ENCODE measurements around the gene RBFOX1.

RBFOX1 gene

DNA sequence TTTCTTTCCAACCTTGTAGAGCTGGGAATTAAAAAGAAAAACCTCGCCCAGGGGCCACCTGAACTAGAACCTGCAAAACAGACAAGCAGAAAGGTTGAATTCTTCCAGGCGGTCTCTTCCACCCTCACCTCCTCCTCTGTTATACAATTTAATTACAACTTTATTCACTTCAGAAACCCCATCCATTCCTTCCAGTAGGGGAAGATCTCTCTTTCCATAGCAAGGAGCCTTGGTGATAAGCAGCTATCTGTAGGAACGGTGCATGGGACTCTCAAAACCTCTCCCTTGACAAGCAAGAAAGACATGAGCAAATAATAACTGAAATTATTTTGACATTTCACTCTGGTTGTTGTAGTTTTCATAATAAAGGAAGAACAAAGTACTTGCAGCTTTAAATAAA lies 176.0 kb downstream of the RBFOX1 start:
- FAIRE-seq (no peak), DNase-seq (ENCODE audit: insufficient read length, low spot score) (no peak)

DNA sequence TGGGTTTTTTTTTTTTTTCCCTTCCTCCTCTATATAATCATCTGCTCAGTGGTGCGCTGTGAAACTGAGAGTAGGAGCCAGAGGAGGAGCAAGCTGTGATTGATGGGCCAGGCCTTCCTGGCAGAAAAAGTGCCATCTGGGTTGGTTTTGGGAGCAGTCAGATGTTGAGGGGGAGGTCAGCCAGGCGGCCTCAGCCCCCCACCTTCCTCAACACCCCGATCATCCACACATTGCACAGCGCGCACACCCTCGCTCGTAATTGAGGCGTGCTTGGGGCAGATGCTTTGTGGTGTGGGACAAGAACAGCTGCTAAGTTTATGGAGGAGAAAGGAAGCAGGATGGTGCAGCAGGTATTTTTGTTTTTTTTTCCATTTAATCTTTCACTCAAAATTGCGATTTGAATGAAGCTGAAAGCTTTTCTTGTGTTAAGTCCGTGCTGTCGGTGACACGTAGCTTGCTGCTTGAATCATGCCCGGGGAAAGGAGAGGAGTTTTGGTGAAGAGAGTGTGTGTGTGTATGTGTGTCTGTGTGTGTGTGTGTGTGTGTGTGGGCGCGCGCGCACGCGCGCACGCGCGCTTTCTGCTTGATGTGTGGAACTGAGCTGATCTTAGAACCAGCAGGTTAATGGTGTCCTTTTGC lies 177.4 kb downstream of the RBFOX1 start:
- DNase-seq (ENCODE audit: insufficient read length, low spot score) = no peak
- FAIRE-seq = no peak

DNA sequence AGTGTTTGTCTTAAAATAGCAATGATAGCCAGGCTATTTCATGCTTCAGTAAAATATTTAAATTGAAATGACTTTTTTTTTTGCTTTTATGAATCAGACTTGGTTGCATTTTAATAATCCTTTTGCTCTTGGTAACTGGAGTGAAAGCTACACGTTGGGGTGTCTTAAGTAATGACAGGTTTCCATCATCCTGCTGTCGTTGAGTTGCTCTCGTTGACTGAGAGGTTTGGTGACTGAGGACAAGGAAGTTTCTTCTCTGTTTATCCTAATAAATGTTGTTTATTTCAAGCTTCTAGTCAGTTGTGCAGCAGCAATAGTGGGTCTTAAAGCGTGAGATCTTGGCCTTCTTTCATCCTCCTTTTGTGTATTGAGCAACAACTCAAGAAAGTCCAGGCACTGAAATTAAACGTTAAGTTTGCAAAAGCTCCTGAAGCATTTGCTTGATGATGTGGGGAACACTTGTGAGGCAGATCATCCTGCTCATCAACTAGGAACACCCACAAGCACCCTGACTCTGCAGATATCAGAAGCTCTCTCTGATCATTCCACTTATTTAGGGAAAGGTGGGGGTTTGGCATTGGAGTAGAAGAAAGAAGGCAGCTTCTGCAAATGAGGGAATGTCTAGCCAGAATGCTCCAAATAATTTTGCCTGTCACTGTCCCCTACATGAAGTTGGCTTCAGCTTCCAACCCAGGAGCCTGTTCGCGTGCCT lies 179.1 kb downstream of the RBFOX1 start:
- DNase-seq (ENCODE audit: insufficient read length, low spot score) (no peak), FAIRE-seq (no peak)

DNA sequence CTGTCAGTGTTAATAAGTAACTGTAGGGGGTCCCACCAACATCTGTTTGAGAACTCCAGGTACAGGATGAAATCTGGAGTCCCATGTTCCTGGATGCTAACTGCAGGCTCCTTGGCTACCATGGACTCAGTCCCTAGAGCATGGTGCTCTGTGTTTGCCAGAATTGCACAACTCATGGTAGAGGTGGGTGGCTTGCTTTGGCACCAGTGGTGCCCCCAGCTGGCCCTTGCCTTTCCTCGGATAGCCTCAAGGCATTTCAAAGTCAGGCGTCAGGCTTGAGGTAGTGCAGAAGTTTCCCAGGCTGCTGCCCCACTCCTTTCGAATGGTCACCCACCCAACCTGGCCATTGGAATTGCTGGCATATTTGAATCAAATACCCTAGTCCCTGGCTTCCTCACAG lies 179.9 kb downstream of the RBFOX1 start:
- FAIRE-seq (no peak), DNase-seq (ENCODE audit: insufficient read length, low spot score) (no peak)

DNA sequence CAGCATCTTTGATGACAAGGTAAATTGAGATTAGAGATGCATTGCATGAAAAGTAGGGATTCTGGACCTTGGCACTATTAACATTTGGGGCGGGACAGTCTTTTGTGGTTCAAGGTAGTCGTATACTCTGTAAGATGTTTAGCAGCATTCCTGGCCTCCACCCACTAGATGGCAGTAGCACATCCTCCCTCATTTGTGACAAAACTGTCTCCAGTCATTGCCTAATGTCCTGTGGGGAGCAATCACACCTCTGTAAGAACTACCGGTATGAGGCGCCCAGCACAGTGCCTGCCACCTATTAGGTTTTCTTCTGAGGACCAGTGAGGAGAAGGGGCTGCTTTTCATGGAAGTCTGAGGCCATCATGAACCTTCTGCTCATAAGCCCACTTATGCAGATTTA lies 180.8 kb downstream of the RBFOX1 start:
- DNase-seq (ENCODE audit: insufficient read length, low spot score) (no peak), FAIRE-seq (no peak)

DNA sequence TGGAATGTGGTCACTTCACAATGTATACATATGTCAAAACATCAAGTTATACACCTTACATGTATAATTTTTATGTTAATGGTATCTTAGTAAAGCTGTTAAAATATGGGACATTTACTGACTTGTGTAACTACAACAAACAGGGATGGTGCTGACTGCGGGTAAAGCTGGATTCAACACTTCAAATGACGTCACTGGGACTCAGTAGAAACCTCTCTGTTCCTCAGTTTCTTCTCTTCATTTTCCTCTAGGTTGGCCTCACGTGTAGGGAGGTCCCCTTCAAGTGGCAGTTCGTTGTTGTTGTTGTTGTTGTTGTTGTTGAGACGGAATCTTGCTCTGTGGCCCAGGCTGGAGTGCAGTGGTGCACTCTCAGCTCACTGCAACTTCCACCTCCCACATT lies 182.9 kb downstream of the RBFOX1 start:
- FAIRE-seq = no peak

DNA sequence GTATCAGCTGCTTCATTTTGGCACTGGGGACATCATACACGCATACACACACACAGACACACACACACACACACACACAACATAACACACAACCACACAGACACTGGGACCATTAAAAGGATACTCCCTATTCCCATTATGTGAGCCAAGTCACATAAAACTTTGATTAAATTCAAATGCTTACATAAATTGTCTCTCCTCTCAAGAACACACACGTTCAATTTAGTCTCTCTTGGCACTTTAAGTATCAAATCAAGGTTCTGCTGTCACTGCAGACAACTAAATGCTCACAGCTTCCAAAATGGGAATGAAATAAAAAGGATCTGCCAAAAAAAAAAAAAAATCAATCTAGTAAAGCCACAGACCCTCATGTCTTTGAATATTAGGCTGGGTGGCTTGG lies 184.9 kb downstream of the RBFOX1 start:
- FAIRE-seq (no peak), DNase-seq (ENCODE audit: insufficient read length, low spot score) (no peak)

More for the DNA sequence above, 182.9 kb downstream of the RBFOX1 start:
- no peak for DNase-seq (ENCODE audit: insufficient read length, low spot score)

DNA sequence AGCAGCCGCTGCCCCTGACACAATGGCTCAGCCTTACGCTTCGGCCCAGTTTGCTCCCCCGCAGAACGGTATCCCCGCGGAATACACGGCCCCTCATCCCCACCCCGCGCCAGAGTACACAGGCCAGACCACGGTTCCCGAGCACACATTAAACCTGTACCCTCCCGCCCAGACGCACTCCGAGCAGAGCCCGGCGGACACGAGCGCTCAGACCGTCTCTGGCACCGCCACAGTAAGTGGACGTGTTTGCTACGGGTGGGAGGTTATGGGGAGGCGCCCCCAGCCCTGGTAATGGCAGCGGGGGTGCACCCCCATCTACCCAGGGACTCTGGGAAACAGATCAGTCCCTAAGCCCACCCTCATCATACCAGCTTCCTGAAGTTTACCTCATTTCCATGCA lies 185.5 kb downstream of the RBFOX1 start:
- FAIRE-seq = no peak
- DNase-seq (ENCODE audit: insufficient read length, low spot score) = no peak

DNA sequence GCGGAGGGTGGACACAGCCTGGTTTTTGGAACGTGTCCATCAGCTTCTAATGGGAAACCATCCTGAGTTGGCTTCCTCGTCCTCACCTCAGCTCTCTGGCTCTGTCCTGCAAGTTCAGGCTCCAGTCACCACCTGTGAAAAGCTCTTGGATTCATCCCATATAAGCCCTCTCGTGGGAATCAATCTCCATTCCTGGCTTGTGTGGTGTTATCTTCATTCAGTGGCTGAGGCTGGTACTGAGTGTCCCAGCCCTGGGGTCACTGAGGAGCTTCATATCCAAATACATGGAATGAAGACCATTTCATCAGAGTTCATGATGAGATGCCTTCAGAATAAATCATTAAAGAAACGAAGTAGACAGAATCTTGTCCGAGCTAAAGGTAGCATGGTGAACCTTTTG lies 189.2 kb downstream of the RBFOX1 start:
- DNase-seq (ENCODE audit: insufficient read length, low spot score) (no peak), FAIRE-seq (no peak)

DNA sequence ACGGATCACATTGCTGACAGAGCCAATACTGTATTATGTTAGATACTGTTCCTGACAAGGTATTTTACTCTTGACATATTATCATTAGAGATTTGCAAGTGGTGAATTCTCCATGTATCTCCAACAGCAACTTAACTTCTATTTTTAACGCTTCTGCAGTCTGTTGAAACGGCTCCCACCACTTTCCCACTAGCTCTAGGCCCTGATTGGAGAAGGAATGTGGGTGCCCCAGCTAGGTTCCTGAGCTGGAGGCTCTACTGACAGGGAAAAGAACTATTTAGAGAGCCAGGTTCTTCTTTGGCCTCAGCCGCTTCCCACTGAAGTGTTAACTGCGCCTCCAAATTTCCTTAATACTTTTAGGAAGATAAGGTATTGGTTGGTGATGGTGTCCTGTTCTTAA lies 191.8 kb downstream of the RBFOX1 start:
- FAIRE-seq (no peak), DNase-seq (ENCODE audit: insufficient read length, low spot score) (no peak)

DNA sequence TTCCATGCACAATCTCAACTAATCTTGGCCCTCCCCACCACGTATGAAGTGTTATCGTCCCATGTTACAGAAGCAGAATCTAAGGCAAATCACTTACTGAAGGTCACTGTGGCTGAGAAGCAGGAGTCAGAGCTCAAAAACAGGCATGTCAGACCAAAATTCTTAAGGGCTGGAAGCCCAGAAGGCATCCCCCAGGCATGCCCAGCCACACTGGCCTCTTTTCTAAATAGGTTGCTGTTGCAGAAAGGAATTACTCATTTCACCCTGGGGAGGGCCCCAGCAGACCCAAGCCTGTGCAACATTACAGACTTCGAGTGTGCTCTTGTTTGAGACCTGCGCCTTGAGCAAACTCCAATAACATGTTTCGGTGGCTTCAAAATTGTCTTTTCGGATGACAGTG lies 194.1 kb downstream of the RBFOX1 start:
- FAIRE-seq = no peak
- DNase-seq (ENCODE audit: insufficient read length, low spot score) = no peak

DNA sequence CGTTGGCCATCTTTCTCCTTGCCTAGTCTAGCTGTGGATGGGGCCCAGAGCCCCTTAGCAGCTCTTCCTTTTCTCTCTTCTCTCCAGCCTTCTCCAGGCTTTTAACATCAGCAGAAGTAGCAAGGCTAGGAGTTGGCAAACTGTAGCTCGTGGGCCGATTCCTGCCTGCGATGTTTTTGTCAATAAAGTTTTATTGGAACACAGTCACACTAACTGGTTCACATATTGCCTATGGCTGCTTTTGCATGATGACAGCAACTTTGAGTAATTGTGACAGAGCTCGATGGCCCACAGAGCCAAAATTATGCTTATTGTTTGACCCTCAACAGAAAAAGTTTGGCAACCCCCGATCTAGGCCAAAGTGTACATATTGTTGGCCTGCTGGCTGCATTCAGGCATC lies 199.9 kb downstream of the RBFOX1 start:
- DNase-seq (ENCODE audit: insufficient read length, low spot score) (no peak), FAIRE-seq (no peak)

DNA sequence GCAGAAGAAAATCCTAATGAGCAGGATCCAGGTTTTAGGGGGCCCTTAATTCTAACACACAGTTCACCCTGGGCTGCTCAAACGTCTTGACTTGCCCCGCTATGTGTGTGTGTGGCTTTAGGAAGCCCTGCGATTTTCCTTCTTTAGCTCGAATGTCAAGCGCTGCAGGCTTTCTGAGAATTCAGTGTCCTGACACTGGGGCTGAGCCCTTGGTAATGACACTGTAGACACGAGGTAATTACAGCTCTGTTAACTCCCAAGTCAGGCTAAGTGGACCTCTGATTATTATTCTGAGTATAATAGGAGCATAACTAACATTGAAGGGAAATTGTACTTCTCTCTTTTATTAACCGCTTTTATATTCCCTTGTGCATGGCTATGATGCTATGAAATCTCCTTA lies 202.1 kb downstream of the RBFOX1 start:
- DNase-seq (ENCODE audit: insufficient read length, low spot score) = no peak

DNA sequence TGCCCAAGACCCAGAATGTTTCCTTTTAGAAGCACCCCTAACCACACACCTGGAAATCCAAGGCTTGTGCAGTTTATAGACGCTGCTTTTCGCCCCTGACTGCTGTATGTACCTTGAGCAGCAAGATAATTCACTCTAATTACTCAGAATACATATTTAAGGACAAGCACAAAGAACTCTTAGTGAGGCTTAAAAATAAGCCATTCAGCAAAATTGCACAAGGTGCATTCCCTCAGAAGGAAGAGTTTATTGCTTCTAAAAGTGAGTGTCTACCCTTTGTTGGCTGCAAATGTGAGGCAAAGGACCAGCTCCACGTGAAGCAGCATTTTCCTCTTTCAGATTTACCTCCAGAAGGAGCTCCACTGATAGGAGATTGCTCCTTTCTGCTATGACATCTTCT lies 208.4 kb downstream of the RBFOX1 start:
- DNase-seq (ENCODE audit: insufficient read length, low spot score) (no peak), FAIRE-seq (no peak)

More for the DNA sequence above, 202.1 kb downstream of the RBFOX1 start:
- FAIRE-seq = no peak

DNA sequence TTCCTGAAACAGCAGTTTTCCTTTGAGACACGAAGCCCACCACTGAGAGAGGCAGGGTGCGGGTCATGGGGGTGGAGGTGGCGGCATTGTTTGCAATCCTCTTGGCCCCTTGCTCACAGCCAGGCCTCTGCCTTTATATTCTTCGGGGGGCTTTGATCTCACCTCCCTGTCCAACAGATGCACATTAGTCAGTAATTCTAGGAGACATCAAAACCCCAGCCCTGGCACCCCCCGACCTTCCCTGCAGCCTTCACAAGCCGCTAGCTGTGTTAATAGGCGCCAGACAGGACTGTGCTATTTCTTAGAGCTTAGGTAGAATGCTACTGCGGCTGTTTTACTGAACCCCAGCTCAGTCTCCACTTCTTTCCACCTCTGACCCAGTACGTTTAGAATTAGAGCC lies 212.6 kb downstream of the RBFOX1 start:
- no peak for FAIRE-seq
- DNase-seq (ENCODE audit: insufficient read length, low spot score) = no peak

DNA sequence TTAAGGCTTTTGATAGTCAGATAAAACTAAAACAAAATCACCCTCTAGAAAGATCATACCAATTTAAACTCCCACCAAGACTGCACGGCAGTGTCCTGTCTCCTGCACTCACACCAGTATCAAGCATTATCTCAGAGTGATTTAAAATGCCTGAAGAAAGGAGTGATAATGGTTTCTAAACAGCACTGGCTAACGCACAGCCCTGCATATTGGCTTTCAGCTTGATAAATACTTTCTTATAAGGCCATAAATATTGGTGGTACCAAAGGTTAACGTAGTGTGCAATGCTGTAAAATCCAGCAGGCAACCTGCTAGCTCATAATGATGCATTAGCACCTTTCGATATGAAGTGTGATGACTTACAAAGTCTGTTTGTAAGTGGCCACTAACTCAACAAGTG lies 214.3 kb downstream of the RBFOX1 start:
- DNase-seq (ENCODE audit: insufficient read length, low spot score) (no peak), FAIRE-seq (no peak)

DNA sequence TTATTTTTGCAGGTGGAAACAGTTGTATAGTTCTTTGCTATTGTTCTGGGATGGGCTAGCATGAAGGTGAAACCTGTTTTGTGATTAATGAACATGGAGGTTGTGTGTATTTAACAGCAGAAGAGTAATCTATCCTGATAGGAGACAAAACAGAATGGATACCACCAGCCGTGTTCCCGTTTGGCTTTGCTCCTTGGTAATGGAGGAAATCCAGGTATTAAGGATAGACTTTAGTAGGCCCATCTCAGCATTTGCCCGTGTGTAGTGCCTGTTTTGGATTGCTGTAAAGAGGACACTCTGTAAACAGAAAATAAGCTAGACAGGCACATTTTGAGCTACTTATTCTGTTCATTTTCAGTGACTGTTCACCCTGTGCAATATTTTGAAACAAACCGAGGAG lies 215.1 kb downstream of the RBFOX1 start:
- DNase-seq (ENCODE audit: insufficient read length, low spot score) (no peak), FAIRE-seq (no peak)

DNA sequence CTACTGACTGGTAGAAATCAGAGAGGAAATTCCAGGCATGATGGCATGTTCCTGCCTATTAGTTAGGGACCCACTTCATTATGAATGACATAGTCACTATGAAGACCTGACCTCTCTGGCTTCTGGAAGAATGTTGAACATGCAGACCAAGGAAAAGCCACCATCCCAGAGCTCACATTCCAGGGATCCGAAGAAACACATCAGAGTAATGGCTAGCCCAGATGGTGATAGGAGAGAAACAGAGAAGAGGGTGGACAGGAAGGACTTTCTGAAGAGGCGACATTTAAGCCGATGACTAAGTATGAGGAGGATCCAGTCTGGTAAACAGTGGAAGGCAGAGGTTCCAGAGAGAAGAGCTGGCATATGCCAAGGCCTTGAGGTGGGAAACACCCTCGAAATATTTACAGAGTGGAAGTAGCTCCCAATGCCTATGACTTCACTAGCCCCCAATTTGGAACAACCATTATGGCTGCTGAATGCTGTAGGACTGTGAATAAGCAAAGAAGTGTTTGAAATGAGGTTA lies 216.2 kb downstream of the RBFOX1 start:
- DNase-seq (ENCODE audit: insufficient read length, low spot score) (no peak), FAIRE-seq (no peak)

DNA sequence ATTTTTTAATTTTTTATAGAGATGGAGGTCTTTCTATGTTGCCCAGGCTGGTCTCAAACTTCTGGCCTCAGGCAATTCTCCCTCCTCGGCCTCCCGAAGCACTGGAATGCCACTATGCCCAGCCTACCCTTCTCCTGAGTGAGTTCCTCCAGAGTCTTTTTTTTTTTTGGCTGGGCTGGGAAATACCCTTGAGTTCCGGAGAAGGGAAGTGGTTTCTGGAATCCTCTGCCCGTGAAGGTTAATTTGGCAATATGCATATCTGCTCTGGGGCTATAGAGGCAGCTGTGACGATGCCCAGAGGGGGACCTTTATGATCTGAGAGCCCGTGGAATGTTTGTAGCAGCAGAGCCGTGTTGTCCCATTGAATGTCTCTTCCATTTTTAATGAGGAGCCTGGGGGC lies 217.5 kb downstream of the RBFOX1 start:
- no peak for FAIRE-seq
- DNase-seq (ENCODE audit: insufficient read length, low spot score) = no peak

DNA sequence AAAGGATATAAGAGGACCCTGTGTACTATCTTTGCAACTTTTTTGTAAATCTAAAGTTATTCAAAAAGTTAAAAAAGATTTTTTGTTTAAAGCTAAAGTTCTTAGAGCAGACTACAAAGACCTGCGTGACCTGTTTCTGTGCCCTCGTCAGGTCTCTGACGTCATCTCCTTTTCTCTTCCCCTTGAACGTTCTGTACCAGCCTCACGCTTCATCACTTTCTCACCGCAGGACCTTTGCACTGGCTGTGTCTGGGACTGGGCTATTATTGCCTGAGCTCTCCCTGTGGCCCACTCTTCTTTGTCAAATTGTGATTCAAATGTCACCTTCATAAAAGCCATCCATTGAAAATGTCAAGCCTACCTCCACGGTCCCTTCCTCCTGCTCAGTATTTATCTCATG lies 222.8 kb downstream of the RBFOX1 start:
- FAIRE-seq = no peak
- DNase-seq (ENCODE audit: insufficient read length, low spot score) = no peak

DNA sequence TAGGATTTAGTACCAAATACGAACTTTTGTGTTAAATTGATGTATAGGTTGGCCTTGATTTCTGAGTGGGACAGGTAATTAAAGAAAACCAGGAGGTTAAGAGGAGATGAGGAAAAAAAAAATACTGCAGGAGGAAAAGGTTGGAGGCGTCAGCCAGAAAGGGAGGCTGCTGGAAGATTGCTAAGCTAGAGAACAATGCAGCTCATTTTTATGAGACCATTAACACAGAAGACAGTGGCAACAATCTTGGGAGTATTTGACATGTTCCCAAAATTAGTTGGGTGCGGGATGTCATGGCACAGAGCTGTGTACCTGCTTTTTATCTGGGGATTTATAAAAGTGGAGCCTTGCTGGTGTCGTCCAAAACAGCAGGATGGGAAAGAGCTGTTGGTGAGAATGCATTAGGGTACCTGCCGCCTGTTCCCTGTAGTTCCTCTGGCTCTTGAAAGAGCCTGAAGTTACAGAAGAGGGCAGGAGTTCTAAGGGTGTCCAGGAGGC lies 229.3 kb downstream of the RBFOX1 start:
- no peak for DNase-seq (ENCODE audit: insufficient read length, low spot score)
- FAIRE-seq = no peak

DNA sequence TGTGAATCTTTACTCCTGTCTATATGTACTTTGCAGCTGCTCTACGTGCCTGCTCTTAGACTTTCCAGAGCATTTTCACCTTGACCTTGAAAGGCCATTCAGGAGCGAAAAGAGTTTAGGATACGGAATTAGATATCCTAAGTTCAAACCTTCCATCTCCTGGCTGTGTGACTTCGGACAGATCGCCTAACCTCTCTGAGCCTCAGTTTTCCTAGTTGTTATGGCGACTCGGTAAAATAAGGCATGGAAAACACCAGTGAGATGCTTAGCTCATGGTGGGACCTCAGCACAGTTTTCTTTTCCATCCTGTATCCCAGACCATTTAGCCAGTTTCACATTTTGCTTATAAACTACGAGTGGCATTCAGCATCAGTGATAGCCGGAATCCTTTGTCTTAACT lies 233.7 kb downstream of the RBFOX1 start:
- DNase-seq (ENCODE audit: insufficient read length, low spot score) (no peak), FAIRE-seq (no peak)

All from GM19239 (cell line).